ENCODE measurements around the gene CALCB.
"Not testable (repeated sequence)": the region's sequence is repeated elsewhere in the genome, so short reads cannot be mapped to it uniquely, and the experiment has no call there.

Gene CALCB

GRCh38 chr11:15062599-15062998 lies 10.8 kb upstream of the CALCB start:
- no CpG with 5 or more reads among the region's 9 CpGs for WGBS (ENCODE audit: extremely low coverage, insufficient coverage, insufficient read length)
- H3K18ac ChIP-seq (ENCODE audit: low read length), result no peak overlapping the region
- H3K4ac ChIP-seq (ENCODE audit: low read depth, low read length), result no peak overlapping the region
- no peak overlapping the region for H2BK120ac ChIP-seq (ENCODE audit: insufficient read depth, low read length, poor library complexity)
- H3K79me1 ChIP-seq (ENCODE audit: low read length), result no peaks in the 10 kb centered on the region
- H3K4me3 ChIP-seq (ENCODE audit: low read depth, low read length), result no peak overlapping the region
- H4K8ac ChIP-seq (ENCODE audit: low read depth, low read length), result no peak overlapping the region
- no peak overlapping the region for H4K12ac ChIP-seq (ENCODE audit: low read depth, low read length)
- no peak overlapping the region for H2BK5ac ChIP-seq (ENCODE audit: low read depth, low read length, poor library complexity)
- no peak overlapping the region for H2BK12ac ChIP-seq (ENCODE audit: low read length)
- no peak overlapping the region for H2AFZ ChIP-seq (ENCODE audit: insufficient read depth, low read length, poor library complexity)
- H3K23ac ChIP-seq (ENCODE audit: low read length), result no peak overlapping the region
- no peak overlapping the region for H3K9ac ChIP-seq (ENCODE audit: low read length)
- H3K4me2 ChIP-seq (ENCODE audit: low read length), result no peak overlapping the region
- DNase-seq, result no peak
- H3K9me3 ChIP-seq (ENCODE audit: insufficient read depth, low read depth, low read length), result no peaks in the 10 kb centered on the region
- H3K79me2 ChIP-seq (ENCODE audit: control insufficient read depth, insufficient read depth, low read length, poor library complexity), result no peaks in the 10 kb centered on the region
- H3K27me3 ChIP-seq (ENCODE audit: insufficient read depth, low read length), result no peaks in the 10 kb centered on the region
- H3K27ac ChIP-seq (ENCODE audit: low read depth, low read length), result no peak overlapping the region
- no peaks in the 10 kb centered on the region for H3K4me1 ChIP-seq (ENCODE audit: control insufficient read depth in 1 of 2, insufficient read depth in 2 of 2, low read length in 2 of 2)
- no peak overlapping the region for H3K14ac ChIP-seq (ENCODE audit: low read length)
- no peak overlapping the region for H2AK5ac ChIP-seq (ENCODE audit: low read length)
- H4K91ac ChIP-seq (ENCODE audit: low read depth, low read length), result no peak overlapping the region
- no peaks in the 10 kb centered on the region for H3K36me3 ChIP-seq (ENCODE audit: control insufficient read depth in 1 of 2, insufficient read depth in 2 of 2, low read length in 2 of 2)

- H3K14ac ChIP-seq (ENCODE audit: low read length); H3K36me3 ChIP-seq (ENCODE audit: control insufficient read depth in 1 of 2, insufficient read depth in 2 of 2, low read length in 2 of 2); H2BK120ac ChIP-seq (ENCODE audit: insufficient read depth, low read length, poor library complexity); H3K4me1 ChIP-seq (ENCODE audit: control insufficient read depth in 1 of 2, insufficient read depth in 2 of 2, low read length in 2 of 2); H2AK5ac ChIP-seq (ENCODE audit: low read length); DNase-seq; H3K18ac ChIP-seq (ENCODE audit: low read length); H3K4ac ChIP-seq (ENCODE audit: low read depth, low read length); H2BK5ac ChIP-seq (ENCODE audit: low read depth, low read length, poor library complexity); H3K79me2 ChIP-seq (ENCODE audit: control insufficient read depth, insufficient read depth, low read length, poor library complexity); H3K79me1 ChIP-seq (ENCODE audit: low read length); H3K9me3 ChIP-seq (ENCODE audit: insufficient read depth, low read depth, low read length); H3K27ac ChIP-seq (ENCODE audit: low read depth, low read length); H4K12ac ChIP-seq (ENCODE audit: low read depth, low read length); H3K27me3 ChIP-seq (ENCODE audit: insufficient read depth, low read length); H3K4me2 ChIP-seq (ENCODE audit: low read length); H2BK12ac ChIP-seq (ENCODE audit: low read length); H3K9ac ChIP-seq (ENCODE audit: low read length); H4K91ac ChIP-seq (ENCODE audit: low read depth, low read length); H3K23ac ChIP-seq (ENCODE audit: low read length); H3K4me3 ChIP-seq (ENCODE audit: low read depth, low read length); H2AFZ ChIP-seq (ENCODE audit: insufficient read depth, low read length, poor library complexity); H4K8ac ChIP-seq (ENCODE audit: low read depth, low read length): not testable (repeated sequence)
- no CpG with 5 or more reads among the region's 7 CpGs for WGBS (ENCODE audit: extremely low coverage, insufficient coverage, insufficient read length)
These were observed 3.6 kb upstream of the CALCB start for GRCh38 chr11:15069751-15070150.

- Histone ChIP-seq H3K9me3 (ENCODE audit: insufficient read depth, low read depth, low read length) (peaks cover 9% of the 10 kb centered on the region), H2BK120ac (ENCODE audit: insufficient read depth, low read length, poor library complexity) (no peak overlapping the region), H3K14ac (ENCODE audit: low read length) (no peak overlapping the region), H3K4me2 (ENCODE audit: low read length) (no peak overlapping the region), H3K4me3 (ENCODE audit: low read depth, low read length) (no peak overlapping the region), H2BK12ac (ENCODE audit: low read length) (no peak overlapping the region), H3K4me1 (ENCODE audit: control insufficient read depth in 1 of 2, insufficient read depth in 2 of 2, low read length in 2 of 2) (peaks cover 3 to 9% of the 10 kb centered on the region in 2 experiments), H4K12ac (ENCODE audit: low read depth, low read length) (no peak overlapping the region), H4K8ac (ENCODE audit: low read depth, low read length) (no peak overlapping the region), H3K23ac (ENCODE audit: low read length) (no peak overlapping the region), H3K27ac (ENCODE audit: low read depth, low read length) (no peak overlapping the region), H3K79me1 (ENCODE audit: low read length) (no peaks in the 10 kb centered on the region), H3K9ac (ENCODE audit: low read length) (no peak overlapping the region), H3K18ac (ENCODE audit: low read length) (no peak overlapping the region), H2AFZ (ENCODE audit: insufficient read depth, low read length, poor library complexity) (no peak overlapping the region), H3K27me3 (ENCODE audit: insufficient read depth, low read length) (no peaks in the 10 kb centered on the region), H4K91ac (ENCODE audit: low read depth, low read length) (no peak overlapping the region), H3K36me3 (ENCODE audit: control insufficient read depth in 1 of 2, insufficient read depth in 2 of 2, low read length in 2 of 2) (no peaks in the 10 kb centered on the region), H2BK5ac (ENCODE audit: low read depth, low read length, poor library complexity) (no peak overlapping the region), H3K4ac (ENCODE audit: low read depth, low read length) (no peak overlapping the region), H2AK5ac (ENCODE audit: low read length) (no peak overlapping the region), H3K79me2 (ENCODE audit: control insufficient read depth, insufficient read depth, low read length, poor library complexity) (no peaks in the 10 kb centered on the region)
- DNase-seq, result no peak
- WGBS (ENCODE audit: extremely low coverage, insufficient coverage, insufficient read length), result no CpG with 5 or more reads among the region's 32 CpGs
These were observed 1.7 kb upstream of the CALCB start for GRCh38 chr11:15071556-15072255.

- H3K27me3 ChIP-seq (ENCODE audit: insufficient read depth, low read length), result no peaks in the 10 kb centered on the region
- no peak overlapping the region for H3K4me3 ChIP-seq (ENCODE audit: low read depth, low read length)
- no peak overlapping the region for H4K91ac ChIP-seq (ENCODE audit: low read depth, low read length)
- no peaks in the 10 kb centered on the region for H3K36me3 ChIP-seq (ENCODE audit: control insufficient read depth in 1 of 2, insufficient read depth in 2 of 2, low read length in 2 of 2)
- H3K27ac ChIP-seq (ENCODE audit: low read depth, low read length), result no peak overlapping the region
- H3K4ac ChIP-seq (ENCODE audit: low read depth, low read length), result no peak overlapping the region
- no peak for DNase-seq
- no peak overlapping the region for H2BK120ac ChIP-seq (ENCODE audit: insufficient read depth, low read length, poor library complexity)
- H3K14ac ChIP-seq (ENCODE audit: low read length), result no peak overlapping the region
- H3K4me1 ChIP-seq (ENCODE audit: control insufficient read depth in 1 of 2, insufficient read depth in 2 of 2, low read length in 2 of 2), result peaks cover 3 to 9% of the 10 kb centered on the region in 2 experiments
- no peak overlapping the region for H2AFZ ChIP-seq (ENCODE audit: insufficient read depth, low read length, poor library complexity)
- H3K4me2 ChIP-seq (ENCODE audit: low read length), result no peak overlapping the region
- H3K9ac ChIP-seq (ENCODE audit: low read length), result no peak overlapping the region
- H2BK12ac ChIP-seq (ENCODE audit: low read length), result no peak overlapping the region
- H3K79me2 ChIP-seq (ENCODE audit: control insufficient read depth, insufficient read depth, low read length, poor library complexity), result no peaks in the 10 kb centered on the region
- WGBS (ENCODE audit: extremely low coverage, insufficient coverage, insufficient read length), result no CpG with 5 or more reads among the region's 23 CpGs
- no peaks in the 10 kb centered on the region for H3K79me1 ChIP-seq (ENCODE audit: low read length)
- H4K8ac ChIP-seq (ENCODE audit: low read depth, low read length), result no peak overlapping the region
- no peak overlapping the region for H2AK5ac ChIP-seq (ENCODE audit: low read length)
- H3K23ac ChIP-seq (ENCODE audit: low read length), result no peak overlapping the region
- no peak overlapping the region for H4K12ac ChIP-seq (ENCODE audit: low read depth, low read length)
- peaks cover 9% of the 10 kb centered on the region for H3K9me3 ChIP-seq (ENCODE audit: insufficient read depth, low read depth, low read length)
- no peak overlapping the region for H2BK5ac ChIP-seq (ENCODE audit: low read depth, low read length, poor library complexity)
- no peak overlapping the region for H3K18ac ChIP-seq (ENCODE audit: low read length)
These were observed 746 bp upstream of the CALCB start for GRCh38 chr11:15072551-15073143.
